ENCODE data around the gene PACC1. TPM values are rescaled to one million over a fixed set of nuclear protein-coding genes. Genes with fewer than 3 reads are reported as not detected.

PACC1 gene
- total RNA-seq, result 1 to 10 TPM; 1.4 to 3.8 (median 2.5) TPM

GRCh38 chr1:212414328-212415106 is at the start of gene PACC1:
TSS of gene PACC1 (minus strand) at chr1:212414886. CDS start at chr1:212414757, 129 bp downstream.
- in situ Hi-C loops (cut with MboI; ENCODE audit: low sequenced_read_pairs in 4 of 4) (no loop called here), intact Hi-C loops (cut with DNase I; ENCODE audit: low total_unique reads) (loop anchor here (5.0 kb wide), 1 partner anchor 43 kb away; no protein-coding TSS in a partner anchor)
- H3K4me3 ChIP-seq, result peak within 1 kb of the TSS; percentile 77 to 99 (median 90)
- H3K27ac ChIP-seq, result peak within 1 kb of the TSS; percentile 9 to 68 (median 30)
- peak; percentile 70 to 84 for DNase-seq
- peak; percentile 19 to 30 for TF ChIP-seq POLR2A (IDR thresholded peaks at IDR 0.05)
- TF ChIP-seq CTCF (IDR thresholded peaks at IDR 0.05 in 4 of 5, conservative IDR thresholded peaks at IDR 0.05 in 1 of 5), result no peak
- no peaks in the 10 kb centered on the region for H3K27me3 ChIP-seq
- H3K36me3 ChIP-seq, result no peaks in the 10 kb centered on the region
- peak; percentile 82 to 86 for ATAC-seq
- no peaks in the 10 kb centered on the region for H3K9me3 ChIP-seq
- peaks cover 0 to 6% of the 10 kb centered on the region in 2 donors for H3K4me1 ChIP-seq

- ATAC-seq (no peak), DNase-seq (no peak)
- intact Hi-C loops (cut with DNase I; ENCODE audit: low total_unique reads) (no loop called here), in situ Hi-C loops (cut with MboI; ENCODE audit: low sequenced_read_pairs in 4 of 4) (no loop called here)
- Histone ChIP-seq H3K27me3 (no peaks in the 10 kb centered on the region), H3K4me3 (no peak overlapping the region), H3K9me3 (no peaks in the 10 kb centered on the region), H3K4me1 (no peaks in the 10 kb centered on the region), H3K36me3 (no peaks in the 10 kb centered on the region), H3K27ac (no peak overlapping the region)
- TF ChIP-seq CTCF (IDR thresholded peaks at IDR 0.05 in 4 of 5, conservative IDR thresholded peaks at IDR 0.05 in 1 of 5), result no peak
- TF ChIP-seq POLR2A (IDR thresholded peaks at IDR 0.05), result no peak
These were observed 49.0 kb upstream of the PACC1 start for GRCh38 chr1:212463565-212464285.

GRCh38 chr1:212461916-212462660 is 47.4 kb upstream of the PACC1 start:
- DNase-seq, result no peak
- no peak overlapping the region for H3K4me3 ChIP-seq
- intact Hi-C loops (cut with DNase I; ENCODE audit: low total_unique reads), result no loop called here
- no peaks in the 10 kb centered on the region for H3K36me3 ChIP-seq
- TF ChIP-seq CTCF (IDR thresholded peaks at IDR 0.05 in 4 of 5, conservative IDR thresholded peaks at IDR 0.05 in 1 of 5) (no peak), POLR2A (IDR thresholded peaks at IDR 0.05) (no peak)
- ATAC-seq, result no peak
- H3K27me3 ChIP-seq, result no peaks in the 10 kb centered on the region
- no peaks in the 10 kb centered on the region for H3K4me1 ChIP-seq
- H3K27ac ChIP-seq, result no peak overlapping the region
- no peaks in the 10 kb centered on the region for H3K9me3 ChIP-seq
- in situ Hi-C loops (cut with MboI; ENCODE audit: low sequenced_read_pairs in 4 of 4), result no loop called here

- H3K4me3 ChIP-seq, result no peak overlapping the region
- H3K27me3 ChIP-seq, result no peaks in the 10 kb centered on the region
- in situ Hi-C loops (cut with MboI; ENCODE audit: low sequenced_read_pairs in 4 of 4) (no loop called here), intact Hi-C loops (cut with DNase I; ENCODE audit: low total_unique reads) (no loop called here)
- TF ChIP-seq POLR2A (IDR thresholded peaks at IDR 0.05) (no peak), CTCF (IDR thresholded peaks at IDR 0.05 in 4 of 5, conservative IDR thresholded peaks at IDR 0.05 in 1 of 5) (no peak)
- no peaks in the 10 kb centered on the region for H3K36me3 ChIP-seq
- no peak overlapping the region for H3K27ac ChIP-seq
- DNase-seq (no peak), ATAC-seq (no peak)
- peaks cover 5 to 11% of the 10 kb centered on the region in 2 donors for H3K4me1 ChIP-seq
- H3K9me3 ChIP-seq, result no peaks in the 10 kb centered on the region
These were observed 45.7 kb upstream of the PACC1 start for GRCh38 chr1:212460376-212460775.
